Gastroesophageal sphincter (tissue), 4 donors: ENCODE measurements around the gene KLHL29. TPM values are rescaled to one million over a fixed set of nuclear protein-coding genes. Genes with fewer than 3 reads are reported as not detected.
A peak's percentile ranks its signal among the peaks of the same experiment; 100 is the strongest.

ENCODE experiments used
- ATAC-seq: fragments of 150-250 bp; one replicate; pipeline ENCODE4 v1.9.1; 2016; ENCODE audit warnings: mild to moderate bottlenecking, moderate library complexity
- H3K27ac ChIP-seq, 4 donors: fragments of 200-600 bp; sonication (generic) in 3 of 4; 1 replicate in 3 of 4; 2 replicates in 1 of 4; pipeline ENCODE4 v1.5.1; 2016 to 2019
- H3K27me3 ChIP-seq: fragments of 200-600 bp; sonication (generic); one replicate; pipeline ENCODE4 v1.5.1; 2019
- H3K36me3 ChIP-seq, 2 donors: fragments of 200-600 bp; sonication (generic); one replicate each; pipeline ENCODE4 v1.5.1; 2019; ENCODE audit warnings: control low read depth in 1 of 2
- H3K4me1 ChIP-seq, 3 donors: fragments of 200-600 bp; sonication (generic); 1 replicate in 2 of 3; 2 replicates in 1 of 3; pipeline ENCODE4 v1.5.1; 2016 to 2019; ENCODE audit warnings: control low read depth in 2 of 3
- H3K4me3 ChIP-seq, 2 donors: fragments of 200-600 bp; sonication (generic); one replicate each; pipeline ENCODE4 v1.5.1; 2019; ENCODE audit warnings: mild to moderate bottlenecking in 1 of 2, moderate library complexity in 1 of 2
- H3K9me3 ChIP-seq, 3 donors: fragments of 200-600 bp; sonication (generic); one replicate each; pipeline ENCODE4 v1.5.1; 2017 to 2019; ENCODE audit warnings: control low read depth in 2 of 3
- EP300 ChIP-seq: sonication (generic); formaldehyde crosslinking; IDR thresholded peaks from one replicate; pipeline ENCODE4 v1.6.1; 2017; ENCODE audit warnings: antibody characterized with exemption, mild to moderate bottlenecking
- POLR2A ChIP-seq, 2 donors: fragments of 450-650 bp; IDR thresholded peaks; one replicate each; pipeline ENCODE4 v1.6.1; 2017; ENCODE audit warnings: antibody characterized with exemption in 2 of 2, mild to moderate bottlenecking in 2 of 2, moderate library complexity in 1 of 2
- POLR2AphosphoS5 ChIP-seq: sonication (generic); formaldehyde crosslinking; IDR thresholded peaks from one replicate; pipeline ENCODE4 v1.6.1; 2017; ENCODE audit warnings: antibody characterized with exemption
- WGBS, 2 donors: methylation state at CpG; one replicate each; pipeline ENCODE4 v1.1.5; 2018; ENCODE audit warnings: low coverage in 1 of 2; 5-methylcytosine and 5-hydroxymethylcytosine counted together
- total RNA-seq, 4 donors: library from RNA; depleted of rRNA; stranded (reverse); fragments of >200 nt; gene quantifications; one replicate each; pipeline ENCODE4 v1.1.0, GENCODE V29; 2016
- TF ChIP-seq, protein P1 (sequence below), 4 experiments: fragments of 200-600 bp in 2 of 4; fragments of 450-650 bp in 2 of 4; sonication (generic) in 1 of 4; IDR thresholded peaks; one replicate each; pipeline ENCODE4 v1.5.1; 2017 to 2019; ENCODE audit warnings: antibody characterized with exemption in 4 of 4, mild to moderate bottlenecking in 2 of 4, moderate library complexity in 2 of 4

The KLHL29 gene
- total RNA-seq, 4 donors from 2014 or later = 15.2 to 31.5 (median 24.2) TPM

DNA sequence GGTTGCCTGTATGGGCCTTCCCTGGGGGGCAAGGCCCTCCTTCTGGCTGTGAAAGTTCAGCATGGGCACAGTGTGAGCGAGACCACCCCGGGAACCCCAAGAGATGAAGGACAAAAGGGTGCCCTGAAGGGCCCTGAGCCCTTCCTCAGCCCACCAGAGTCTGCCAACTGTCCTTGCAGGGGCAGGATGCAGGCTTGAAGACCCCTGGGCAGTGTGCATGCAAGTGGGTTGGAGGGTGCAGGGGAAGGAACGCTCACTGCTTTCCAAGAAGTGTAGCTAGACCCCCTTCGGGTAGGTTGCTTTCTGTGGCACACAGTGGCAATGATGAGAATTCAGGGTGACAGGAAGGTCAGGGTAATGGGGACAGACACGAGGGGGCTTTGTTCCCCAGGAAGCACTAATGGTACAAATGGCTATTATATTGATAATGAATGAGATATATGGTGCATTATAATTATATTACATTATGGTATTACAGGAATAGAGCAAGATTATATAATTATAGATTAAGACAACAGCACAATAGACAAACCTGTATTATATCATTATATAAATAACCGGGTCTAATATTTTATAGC lies 313.2 kb downstream of the KLHL29 start:
- H3K4me1 ChIP-seq = peaks cover 0 to 26% (median 5%) of the 10 kb centered on the region in 3 donors
- no peak overlapping the region for H3K4me3 ChIP-seq
- peaks cover 0 to 87% of the 10 kb centered on the region in 2 donors for H3K36me3 ChIP-seq
- TF ChIP-seq EP300 = no peak
- TF ChIP-seq POLR2A (IDR thresholded peaks at IDR 0.05) = no peak
- TF ChIP-seq, protein P1, sequence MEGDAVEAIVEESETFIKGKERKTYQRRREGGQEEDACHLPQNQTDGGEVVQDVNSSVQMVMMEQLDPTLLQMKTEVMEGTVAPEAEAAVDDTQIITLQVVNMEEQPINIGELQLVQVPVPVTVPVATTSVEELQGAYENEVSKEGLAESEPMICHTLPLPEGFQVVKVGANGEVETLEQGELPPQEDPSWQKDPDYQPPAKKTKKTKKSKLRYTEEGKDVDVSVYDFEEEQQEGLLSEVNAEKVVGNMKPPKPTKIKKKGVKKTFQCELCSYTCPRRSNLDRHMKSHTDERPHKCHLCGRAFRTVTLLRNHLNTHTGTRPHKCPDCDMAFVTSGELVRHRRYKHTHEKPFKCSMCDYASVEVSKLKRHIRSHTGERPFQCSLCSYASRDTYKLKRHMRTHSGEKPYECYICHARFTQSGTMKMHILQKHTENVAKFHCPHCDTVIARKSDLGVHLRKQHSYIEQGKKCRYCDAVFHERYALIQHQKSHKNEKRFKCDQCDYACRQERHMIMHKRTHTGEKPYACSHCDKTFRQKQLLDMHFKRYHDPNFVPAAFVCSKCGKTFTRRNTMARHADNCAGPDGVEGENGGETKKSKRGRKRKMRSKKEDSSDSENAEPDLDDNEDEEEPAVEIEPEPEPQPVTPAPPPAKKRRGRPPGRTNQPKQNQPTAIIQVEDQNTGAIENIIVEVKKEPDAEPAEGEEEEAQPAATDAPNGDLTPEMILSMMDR (IDR thresholded peaks at IDR 0.05) = no peak
- no peak for TF ChIP-seq POLR2AphosphoS5
- H3K27me3 ChIP-seq = no peaks in the 10 kb centered on the region
- no peak for ATAC-seq
- WGBS, 2 donors = 71 to 91% methylated on average over 1 to 2 of the region's 6 CpGs
- H3K9me3 ChIP-seq = peaks cover 0 to 5% (median 0%) of the 10 kb centered on the region in 3 donors
- H3K27ac ChIP-seq = peak overlapping the region in 1 of 4 donors; percentile 67

- 43 to 64% methylated on average over 7 to 8 of the region's 17 CpGs for WGBS, 2 donors
- ATAC-seq = peak; percentile 23
- peak overlapping the region in 3 of 4 donors; percentile 24 to 67 (median 38) for H3K27ac ChIP-seq
These were observed 314.0 kb downstream of the KLHL29 start for GRCh38 chr2:23698721-23699579.

GRCh38 chr2:23699580-23699925 lies 314.6 kb downstream of the KLHL29 start:
- Histone ChIP-seq H3K27ac (peak overlapping the region in 3 of 4 donors; percentile 24 to 67 (median 38)), H3K36me3 (peaks cover 0 to 87% of the 10 kb centered on the region in 2 donors), H3K4me1 (peaks cover 0 to 26% (median 5%) of the 10 kb centered on the region in 3 donors), H3K27me3 (no peaks in the 10 kb centered on the region), H3K4me3 (no peak overlapping the region), H3K9me3 (peaks cover 0 to 5% (median 0%) of the 10 kb centered on the region in 3 donors)
- no peak for TF ChIP-seq POLR2A (IDR thresholded peaks at IDR 0.05)
- TF ChIP-seq EP300 = no peak
- TF ChIP-seq POLR2AphosphoS5 = no peak
- TF ChIP-seq, protein P1 (IDR thresholded peaks at IDR 0.05) = no peak
- ATAC-seq = no peak
- WGBS, 2 donors = 93 to 100% methylated on average over 2 to 5 of the region's 5 CpGs

More at GRCh38 chr2:23698721-23699579, 314.0 kb downstream of the KLHL29 start:
- peaks cover 0 to 5% (median 0%) of the 10 kb centered on the region in 3 donors for H3K9me3 ChIP-seq
- H3K27me3 ChIP-seq = no peaks in the 10 kb centered on the region
- H3K4me1 ChIP-seq = peaks cover 0 to 26% (median 5%) of the 10 kb centered on the region in 3 donors
- H3K36me3 ChIP-seq = peaks cover 0 to 87% of the 10 kb centered on the region in 2 donors
- TF ChIP-seq POLR2A (IDR thresholded peaks at IDR 0.05) (no peak), EP300 (no peak), POLR2AphosphoS5 (no peak)
- TF ChIP-seq, protein P1 (IDR thresholded peaks at IDR 0.05) = no peak
- no peak overlapping the region for H3K4me3 ChIP-seq

GRCh38 chr2:23700627-23701026 lies 315.6 kb downstream of the KLHL29 start:
- 67 to 92% methylated on average over 1 to 5 of the region's 5 CpGs for WGBS, 2 donors

More at GRCh38 chr2:23700627-23701026, 315.6 kb downstream of the KLHL29 start:
- no peak overlapping the region for H3K4me3 ChIP-seq
- no peak for ATAC-seq
- TF ChIP-seq POLR2AphosphoS5 (no peak), EP300 (no peak), POLR2A (IDR thresholded peaks at IDR 0.05) (no peak)
- TF ChIP-seq, protein P1 (IDR thresholded peaks at IDR 0.05) = no peak
- peaks cover 0 to 5% (median 0%) of the 10 kb centered on the region in 3 donors for H3K9me3 ChIP-seq
- no peak overlapping the region for H3K27ac ChIP-seq
- peaks cover 0 to 87% of the 10 kb centered on the region in 2 donors for H3K36me3 ChIP-seq
- peaks cover 0 to 26% (median 5%) of the 10 kb centered on the region in 3 donors for H3K4me1 ChIP-seq
- H3K27me3 ChIP-seq = no peaks in the 10 kb centered on the region
